ENCODE data around the gene SEPTIN11.

SEPTIN11 gene

DNA sequence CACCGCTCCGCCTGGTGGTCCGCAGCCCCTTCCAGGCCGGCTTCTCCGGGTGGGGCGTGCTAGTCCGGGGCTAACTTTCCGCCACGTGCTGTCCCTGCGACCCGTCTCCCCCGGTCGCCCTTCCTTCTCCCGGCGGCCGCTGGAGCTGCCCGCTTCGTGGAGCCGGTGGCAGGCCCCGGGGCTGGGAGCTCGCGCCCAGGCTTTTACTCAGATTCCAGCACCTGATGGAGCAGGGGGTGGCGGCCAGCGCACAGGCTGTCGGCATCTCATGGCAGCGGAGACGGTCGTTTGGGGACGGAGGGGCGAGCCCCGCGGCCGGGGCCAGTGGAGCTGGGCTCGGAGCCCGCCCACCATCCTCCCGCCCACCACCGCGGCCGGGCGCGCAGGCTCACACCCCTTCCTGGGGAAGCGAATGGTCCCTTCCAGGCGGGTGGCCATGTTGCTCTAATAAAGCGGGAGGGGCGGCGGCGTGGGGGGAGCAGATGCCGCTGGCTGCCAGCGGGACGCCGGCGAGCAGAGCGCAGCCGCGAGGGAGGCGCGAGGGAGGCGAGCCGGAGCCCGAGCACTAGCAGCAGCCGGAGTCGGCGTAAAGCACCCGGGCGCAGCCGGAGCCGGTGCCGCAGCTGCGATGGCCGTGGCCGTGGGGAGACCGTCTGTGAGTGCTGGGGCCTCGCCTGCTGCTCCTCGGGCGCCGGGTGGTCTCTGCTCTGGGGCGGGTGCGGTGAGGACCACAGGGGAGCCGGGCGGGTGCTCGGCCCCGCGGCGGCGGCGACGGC is at the start of gene SEPTIN11:
SEPTIN11 (plus strand) TSS at position 477 of the 776 bp plus-strand sequence; CDS start at position 629, 152 bp downstream.
- peak; percentile 66 for DNase-seq (ENCODE audit: low read depth, low spot score)

DNA sequence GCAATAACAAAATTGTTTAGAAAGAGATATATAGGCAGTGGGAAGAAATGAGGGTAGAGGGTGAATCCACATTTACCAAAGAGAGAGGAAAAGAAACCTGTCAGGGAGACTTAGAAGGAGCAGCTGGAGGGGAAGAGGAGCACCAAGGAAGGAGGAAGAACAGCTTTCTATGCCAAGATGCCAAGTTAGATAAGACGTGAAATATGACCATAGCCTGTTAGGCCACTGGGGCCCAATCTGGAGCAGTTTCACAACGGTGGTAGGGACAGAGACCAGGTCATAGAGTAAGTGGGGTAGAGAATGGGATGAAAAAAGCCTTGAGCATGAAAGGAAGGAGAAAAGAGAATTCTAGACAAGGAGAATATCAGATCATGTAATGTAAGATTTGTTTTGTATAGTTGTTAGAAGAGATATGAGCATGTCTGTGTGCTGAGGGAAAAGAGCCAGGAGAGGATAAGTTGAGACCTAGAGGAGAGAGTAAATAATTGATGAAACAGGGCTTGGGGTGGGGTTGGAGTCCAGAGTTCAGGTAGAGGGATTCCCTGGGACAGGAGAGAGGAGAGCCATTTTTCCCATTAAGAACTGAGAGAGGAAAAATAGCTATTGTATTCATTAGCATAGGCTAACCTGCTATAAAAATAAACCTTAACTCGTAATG is 47.2 kb upstream of the SEPTIN11 start:
- DNase-seq (ENCODE audit: low read depth, low spot score), result no peak

DNA sequence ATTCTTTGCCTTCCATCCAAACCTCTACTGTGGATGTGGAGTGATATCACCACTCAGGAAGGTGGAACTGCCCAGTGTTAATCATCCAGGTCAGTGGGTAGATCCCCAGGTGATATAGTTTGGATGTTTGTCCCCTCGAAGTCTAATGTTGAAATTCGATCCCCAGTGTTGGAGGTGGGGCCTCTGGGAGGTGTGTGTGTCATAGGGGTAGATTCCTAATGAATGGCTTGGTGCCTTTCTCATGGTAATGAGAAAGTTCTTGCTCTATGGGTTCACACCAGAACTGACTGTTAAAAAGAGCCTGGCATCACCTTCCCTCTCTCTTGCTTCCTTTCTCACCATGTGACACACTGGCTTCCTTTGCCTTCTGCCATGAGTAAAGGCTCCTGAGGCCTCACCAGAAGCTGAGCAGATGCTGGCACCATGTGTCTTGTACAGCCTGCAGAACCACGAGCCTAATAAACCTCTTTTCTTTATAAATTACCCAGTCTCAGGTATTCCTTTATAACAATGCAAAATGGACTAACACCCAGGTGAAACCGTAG is 44.8 kb upstream of the SEPTIN11 start:
- no peak for DNase-seq (ENCODE audit: low read depth, low spot score)

DNA sequence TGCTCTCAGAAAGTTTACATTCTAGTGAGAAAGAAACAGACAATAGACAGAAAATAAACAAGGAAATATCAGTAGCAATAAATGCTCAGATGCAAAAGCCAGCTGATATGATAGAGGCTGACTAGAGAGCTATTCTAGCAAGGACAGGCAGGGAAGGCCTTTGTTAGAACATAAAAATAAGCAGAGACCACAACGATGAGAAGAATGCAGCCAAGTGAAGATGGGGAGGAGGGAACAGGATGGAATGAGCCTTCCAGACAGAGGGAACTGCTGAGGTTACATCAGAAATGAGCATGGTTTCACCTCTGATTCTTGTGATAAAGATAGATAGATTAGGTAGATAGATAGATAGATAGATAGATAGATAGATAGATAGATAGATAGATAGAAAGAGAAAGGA is 44.0 kb upstream of the SEPTIN11 start:
- no peak for DNase-seq (ENCODE audit: low read depth, low spot score)

DNA sequence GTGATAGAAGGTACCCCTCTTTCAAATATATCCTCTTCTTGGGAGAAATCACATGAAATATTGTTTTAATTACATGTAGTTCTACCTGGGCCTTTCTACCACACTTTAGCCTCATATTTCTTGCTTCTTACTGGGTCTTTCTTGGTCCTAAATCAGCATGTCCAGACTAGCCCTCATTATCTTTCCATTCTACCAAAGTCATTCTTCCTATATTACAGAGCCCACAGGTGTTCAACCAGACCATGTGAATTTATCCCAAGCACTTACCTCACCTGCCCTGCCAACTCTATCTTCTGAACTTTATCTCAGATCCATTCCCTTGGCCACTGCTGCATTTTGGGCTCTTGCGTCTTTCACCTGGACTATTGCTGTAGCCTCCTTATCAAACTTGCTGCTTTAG is 39.8 kb upstream of the SEPTIN11 start:
- no peak for DNase-seq (ENCODE audit: low read depth, low spot score)

DNA sequence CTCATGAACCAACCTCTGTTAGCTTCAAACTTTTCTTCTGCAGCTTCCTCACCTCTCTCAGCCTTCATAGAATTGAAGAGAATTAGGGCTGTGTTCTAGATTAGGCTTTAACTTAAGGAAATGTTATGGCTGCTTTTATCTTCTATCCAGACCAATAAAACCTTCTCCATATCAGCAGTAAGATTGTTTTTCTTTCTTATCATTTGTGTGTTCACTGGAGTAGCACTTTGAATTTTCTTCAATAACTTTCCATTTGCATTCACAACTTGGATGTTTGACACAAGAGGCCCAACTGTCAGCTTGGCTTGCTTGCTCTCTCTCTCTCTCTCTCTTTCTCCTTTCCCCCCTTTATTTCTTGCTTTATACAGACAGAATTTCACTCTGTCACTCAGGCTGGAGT is 28.8 kb upstream of the SEPTIN11 start:
- DNase-seq (ENCODE audit: low read depth, low spot score), result no peak

DNA sequence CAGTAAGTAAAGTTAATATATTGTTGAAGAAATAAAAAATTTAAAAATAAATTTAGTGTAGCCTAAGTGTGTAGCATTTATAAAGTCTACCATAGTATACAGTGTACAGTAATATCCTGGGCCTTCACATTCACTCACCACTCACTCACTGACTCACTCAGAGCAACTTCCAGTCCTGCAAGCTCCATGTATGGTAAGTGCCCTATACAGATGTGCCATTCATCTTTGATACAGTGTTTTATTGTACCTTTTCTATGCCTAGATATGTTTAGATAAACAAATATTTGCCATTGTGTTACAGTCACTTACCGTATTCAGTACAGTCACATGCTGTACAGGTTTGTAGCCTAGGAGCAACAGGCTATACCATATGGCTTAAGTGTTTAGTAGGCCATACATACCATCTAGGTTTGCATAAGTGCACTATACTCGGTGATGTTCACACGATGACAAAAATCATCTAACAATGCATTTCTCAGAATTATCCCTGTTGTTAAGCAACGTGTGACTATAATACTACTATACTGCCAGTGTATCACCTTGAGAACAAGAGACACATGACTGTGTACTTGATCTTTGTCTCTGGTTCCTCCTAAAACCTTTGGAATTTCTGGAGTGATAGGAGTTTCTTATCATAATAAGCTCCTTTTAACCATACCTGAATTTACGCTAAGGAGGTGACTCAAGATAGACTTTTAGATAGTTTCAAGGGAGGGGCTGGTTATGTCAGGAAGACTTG is 25.8 kb upstream of the SEPTIN11 start:
- no peak for DNase-seq (ENCODE audit: low read depth, low spot score)

DNA sequence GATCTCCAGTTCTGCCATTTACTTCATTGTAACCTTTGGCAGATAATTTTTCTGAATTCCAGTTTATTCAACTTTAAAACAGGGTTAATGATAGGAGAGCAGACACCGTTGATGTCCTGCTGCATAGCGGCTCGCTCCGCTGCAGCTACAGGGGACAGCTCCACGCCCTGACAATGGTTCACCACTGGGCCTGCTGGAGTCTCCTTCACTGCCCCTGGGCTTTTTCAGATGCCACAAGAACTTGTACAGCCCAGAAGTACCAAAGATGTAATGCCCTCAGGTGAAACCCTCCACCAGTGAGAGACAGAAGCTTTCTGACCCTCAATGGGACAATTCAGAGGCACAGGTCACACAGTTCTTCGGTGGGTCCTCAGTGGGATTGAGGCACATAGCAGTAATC is 22.7 kb upstream of the SEPTIN11 start:
- DNase-seq (ENCODE audit: low read depth, low spot score), result no peak

DNA sequence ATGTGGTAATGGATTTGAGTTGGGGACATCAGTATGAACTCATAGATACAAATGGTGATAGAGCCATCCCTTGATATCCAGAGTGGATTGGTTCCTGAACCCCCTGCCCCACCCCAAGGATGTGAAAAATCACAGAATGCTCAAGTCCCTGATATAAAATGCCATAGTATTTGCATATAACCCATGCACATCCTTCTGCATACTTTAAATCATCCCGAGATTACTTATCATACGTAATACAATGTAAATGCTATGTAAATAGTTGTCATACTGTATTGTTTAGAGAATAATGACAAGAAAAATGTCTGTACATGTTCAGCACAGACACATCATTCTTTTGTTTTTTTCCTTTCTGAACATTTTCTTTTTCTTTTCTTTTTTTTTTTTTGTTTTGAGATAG is 18.9 kb upstream of the SEPTIN11 start:
- no peak for DNase-seq (ENCODE audit: low read depth, low spot score)

DNA sequence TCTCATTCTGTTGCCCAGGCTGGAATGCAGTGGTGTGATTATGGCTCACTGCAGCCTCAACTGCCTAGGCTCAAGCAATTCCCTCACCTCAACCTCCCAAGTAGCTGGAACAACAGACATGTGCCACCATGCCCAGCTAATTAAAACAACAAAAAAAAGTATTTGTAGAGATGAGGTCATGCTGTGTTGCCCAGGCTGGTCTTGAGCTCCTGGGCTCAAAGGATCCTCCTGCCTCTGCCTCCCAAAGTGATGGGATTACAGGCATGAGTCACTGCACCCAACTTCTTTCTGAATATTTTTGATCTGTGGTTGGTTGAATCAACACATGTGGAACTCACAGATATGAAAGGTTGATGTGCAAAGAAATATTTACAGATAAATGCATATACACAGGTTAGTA is 18.5 kb upstream of the SEPTIN11 start:
- no peak for DNase-seq (ENCODE audit: low read depth, low spot score)

DNA sequence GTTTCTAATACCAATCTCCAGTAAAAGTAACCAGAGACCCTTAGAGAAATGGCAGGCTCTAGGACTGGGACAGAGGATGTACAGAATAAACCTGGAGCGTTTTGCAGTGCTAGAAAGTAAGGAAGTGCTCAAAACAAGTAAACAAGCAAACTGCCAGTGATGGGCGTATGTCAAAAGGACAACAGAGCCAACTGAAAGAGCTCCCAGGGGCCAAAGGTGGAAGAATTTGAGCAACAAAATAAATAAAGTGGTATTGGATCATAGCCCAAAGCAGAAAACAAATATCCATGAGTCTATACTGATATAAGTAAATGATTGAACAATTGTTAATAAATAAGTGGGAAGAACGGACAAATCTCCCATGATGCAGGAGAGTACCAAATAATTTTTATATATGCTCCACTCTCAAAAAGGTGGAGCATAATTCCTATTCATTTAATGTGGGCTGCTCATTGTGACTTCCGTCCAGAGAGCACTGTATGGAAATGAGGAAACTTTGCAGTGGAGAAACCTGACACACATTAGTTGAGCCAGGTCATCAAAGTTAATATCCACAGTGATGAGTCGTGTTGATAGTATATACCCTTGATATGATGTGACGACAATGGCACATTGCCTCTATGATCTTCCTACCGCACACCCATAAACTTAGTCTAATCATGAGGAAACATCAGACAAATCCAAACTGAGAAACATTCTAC is 17.8 kb upstream of the SEPTIN11 start:
- no peak for DNase-seq (ENCODE audit: low read depth, low spot score)

DNA sequence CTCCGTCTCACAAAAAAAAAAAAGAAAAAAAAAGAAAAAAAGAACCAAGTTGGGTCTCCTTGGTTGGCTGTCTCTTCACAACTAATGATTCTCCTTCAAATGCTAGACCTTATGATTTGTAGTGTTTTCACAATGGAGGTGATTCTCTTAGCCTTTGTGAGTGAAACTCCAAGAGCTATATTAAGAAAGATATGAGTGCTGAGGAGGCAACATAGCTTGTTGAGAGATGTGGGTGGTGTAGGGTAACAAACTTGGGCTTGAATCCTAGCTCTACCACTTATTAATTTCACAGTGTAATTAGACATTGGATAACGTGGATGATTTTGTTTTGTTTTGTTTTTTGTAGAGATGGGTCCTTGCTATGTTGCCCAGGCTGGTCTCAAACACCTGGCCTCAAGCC is 10.4 kb upstream of the SEPTIN11 start:
- DNase-seq (ENCODE audit: low read depth, low spot score), result no peak

DNA sequence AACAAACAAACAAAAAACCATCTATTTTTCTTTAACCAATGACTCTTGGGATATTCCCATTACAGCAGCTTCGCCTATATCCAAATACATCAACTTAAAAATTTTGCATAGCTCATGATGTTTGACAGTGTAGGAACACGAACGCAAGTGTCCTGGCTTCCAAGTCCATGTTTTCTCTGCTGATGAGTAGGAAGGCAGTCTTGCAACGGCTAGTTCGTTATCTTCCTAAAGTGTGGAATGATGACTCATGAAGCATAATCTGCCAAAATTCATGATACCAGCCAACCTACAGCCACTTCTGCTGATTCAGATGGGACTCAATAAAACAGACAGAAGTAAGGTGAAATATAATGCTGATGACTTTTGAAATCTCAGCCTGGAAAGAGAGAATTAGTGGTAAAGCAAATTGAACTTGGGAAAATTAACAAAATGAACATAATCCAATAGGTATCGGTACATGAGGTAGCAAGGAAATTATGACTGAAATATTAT is 6.4 kb upstream of the SEPTIN11 start:
- DNase-seq (ENCODE audit: low read depth, low spot score), result no peak

DNA sequence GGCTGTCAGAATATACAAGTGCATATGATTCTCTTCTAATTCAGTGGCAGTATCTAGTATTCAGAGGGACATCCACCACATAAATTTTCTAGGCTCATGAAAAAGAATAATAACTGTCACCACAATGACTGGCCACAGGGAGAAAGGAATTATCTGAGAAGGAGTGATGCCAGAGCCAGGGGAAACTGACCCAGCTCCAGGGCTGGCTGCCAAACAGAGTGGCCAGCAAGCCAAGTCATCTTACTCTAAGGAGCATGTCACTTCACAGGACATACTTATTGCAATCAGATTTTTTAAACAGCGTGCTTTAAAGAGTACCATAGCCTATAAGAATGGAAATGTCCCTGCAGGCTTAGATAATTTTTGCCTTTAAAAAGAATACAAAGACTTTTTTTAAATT is 5.8 kb upstream of the SEPTIN11 start:
- no peak for DNase-seq (ENCODE audit: low read depth, low spot score)

DNA sequence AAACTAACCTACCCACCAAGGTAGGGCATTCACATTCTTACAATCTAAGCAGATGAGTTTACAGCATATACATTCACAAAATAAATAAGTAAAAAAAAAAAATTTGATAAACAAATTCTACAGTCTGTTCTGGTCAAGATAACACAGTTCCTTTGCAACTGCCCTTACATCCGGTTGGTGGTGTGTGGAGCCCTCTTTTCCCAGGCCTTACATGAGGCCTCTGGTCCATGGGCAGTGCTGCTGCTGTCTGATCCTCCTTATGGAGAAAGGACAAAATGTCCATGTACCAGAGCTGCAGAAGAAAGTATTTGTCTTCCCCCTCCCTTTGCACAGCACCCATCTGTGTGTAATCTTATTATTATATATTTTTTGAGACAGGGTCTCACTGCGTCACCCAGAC is 2.2 kb upstream of the SEPTIN11 start:
- DNase-seq (ENCODE audit: low read depth, low spot score), result no peak

DNA sequence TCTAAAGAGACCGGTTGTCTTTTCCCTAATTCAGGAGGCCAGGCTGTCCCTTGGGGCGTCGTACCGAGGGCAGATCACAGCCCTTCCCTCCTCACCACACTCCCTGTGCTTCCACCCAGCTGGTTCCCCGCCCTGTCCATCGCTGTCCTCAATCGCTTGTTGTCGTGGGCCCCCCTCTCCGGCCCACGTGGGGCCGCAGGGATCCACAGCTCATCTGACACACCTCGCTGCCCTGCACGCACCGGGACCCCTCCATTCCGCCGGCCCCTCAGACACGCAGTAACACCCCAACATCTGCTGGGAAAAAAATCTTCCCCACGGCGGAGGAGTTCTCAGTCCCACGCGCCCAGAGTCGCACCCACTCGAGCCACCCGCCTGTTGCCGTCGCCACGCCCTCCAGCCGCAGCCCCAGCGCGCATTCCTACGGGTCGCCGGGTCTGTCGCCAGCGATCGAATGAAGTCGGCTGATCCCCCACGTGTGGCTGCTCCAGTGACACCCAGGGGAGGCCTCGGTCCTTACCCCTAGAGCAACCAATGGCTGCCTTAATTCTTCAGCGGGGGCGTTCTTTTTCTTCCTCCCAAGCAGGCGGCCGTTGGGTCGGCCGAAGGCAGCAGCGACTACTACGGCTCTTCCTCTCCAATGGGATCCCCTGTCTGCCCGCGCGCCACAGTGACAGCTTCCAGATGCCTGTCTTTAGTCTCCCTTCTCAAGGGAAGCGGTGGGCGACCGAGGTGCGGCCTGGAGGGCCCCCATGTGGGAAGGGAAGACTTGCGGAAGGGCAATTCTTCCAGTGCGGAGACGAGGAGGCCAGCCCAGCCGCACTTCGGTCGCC is 893 bp upstream of the SEPTIN11 start:
- peak; percentile 25 for DNase-seq (ENCODE audit: low read depth, low spot score)

DNA sequence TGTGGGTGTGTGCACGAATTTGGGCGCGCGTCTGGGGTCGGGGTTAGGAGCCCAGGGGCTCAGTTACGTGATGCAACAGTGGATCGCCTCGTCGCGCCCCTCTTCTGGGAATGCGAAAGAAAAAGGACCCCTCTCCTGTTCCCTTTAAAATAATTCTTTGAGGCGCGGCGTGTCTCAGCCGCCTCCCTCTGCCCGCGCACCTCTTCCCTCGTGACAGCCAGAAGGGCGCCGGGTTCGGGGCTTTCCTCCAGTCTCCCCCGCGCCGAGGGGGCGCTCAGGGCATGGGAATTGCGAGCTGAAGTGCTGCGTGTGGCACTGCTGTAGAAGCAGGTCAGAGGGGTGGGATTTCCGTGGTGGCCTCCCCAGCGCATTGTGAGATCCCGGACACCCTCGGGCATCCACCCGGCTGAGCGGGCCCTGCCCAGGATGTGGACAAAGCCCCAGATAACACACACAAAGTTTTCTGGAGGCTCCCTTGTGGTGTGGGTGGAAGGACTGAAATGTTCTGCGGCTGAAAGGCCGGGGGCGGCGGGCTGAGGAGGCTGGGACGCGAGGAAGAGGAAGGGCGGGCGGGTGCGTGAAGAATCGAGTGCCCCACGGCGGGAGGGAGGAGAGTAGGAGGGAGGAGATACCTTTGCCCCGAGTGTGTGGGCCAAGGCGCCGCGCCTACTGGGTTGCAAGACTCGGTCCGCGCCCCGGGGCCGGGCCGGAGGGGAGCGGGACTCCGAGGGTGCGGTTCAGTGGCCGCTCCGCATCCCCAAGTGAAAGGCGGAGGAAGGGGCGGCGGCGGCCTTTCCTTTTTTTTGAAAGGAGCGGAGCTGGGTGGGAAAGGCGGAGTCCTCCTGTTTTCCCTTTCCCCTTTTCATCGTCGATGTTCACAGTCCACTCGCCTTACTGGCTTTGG is 752 bp downstream of the SEPTIN11 start:
- DNase-seq (ENCODE audit: low read depth, low spot score), result peak; percentile 6

DNA sequence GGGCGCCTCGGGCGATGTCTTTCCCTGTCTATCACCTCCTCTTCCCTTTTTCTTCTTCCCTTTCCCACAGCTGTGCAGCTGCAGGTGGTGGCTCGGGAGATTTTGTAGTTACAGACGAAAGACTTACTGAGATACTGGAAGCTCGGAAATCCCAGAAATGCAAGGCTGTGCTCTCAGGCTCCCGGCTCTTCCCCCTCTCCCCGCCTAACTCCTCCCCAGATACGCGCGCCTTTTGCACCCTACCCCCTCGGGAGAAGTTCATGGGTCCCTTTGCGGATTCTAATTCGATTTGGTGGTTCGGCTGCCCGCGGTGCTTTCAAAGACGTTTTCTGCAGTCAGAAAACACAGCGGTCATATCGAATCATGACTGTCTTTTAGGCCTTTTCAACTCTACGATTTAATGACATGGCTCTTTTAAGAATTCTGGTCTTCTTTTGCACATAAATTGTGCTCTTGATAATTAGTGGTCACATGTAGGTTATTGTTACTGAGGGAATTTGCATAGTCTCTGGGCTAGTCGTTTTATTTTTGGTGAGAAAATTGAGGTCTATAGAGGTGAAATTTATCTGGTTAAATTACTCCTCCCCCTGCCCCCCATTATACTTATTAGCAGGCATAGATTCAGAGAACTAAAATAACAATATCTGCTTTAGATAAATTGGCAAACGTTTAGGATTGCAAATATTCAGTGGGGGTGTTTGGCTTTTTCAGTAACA is 1.6 kb downstream of the SEPTIN11 start:
- no peak for DNase-seq (ENCODE audit: low read depth, low spot score)

DNA sequence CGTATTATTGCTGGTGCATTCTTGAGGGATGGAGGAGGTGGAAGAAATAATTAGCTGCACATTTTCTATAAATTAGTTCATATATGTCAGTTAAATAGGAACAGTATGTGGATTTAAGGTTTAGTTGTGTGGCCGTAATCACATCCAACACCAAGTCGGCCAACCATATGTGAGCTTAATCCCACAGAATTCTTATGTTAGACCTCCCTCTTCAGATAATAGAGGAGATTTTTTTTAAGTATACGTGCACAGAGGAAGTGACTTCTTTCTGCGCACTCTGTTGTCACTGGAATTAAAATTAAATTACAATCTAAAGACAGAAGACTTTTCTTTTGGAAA is 2.1 kb downstream of the SEPTIN11 start:
- no peak for DNase-seq (ENCODE audit: low read depth, low spot score)
